Sigmoid colon (tissue), 7 donors: ENCODE results near the gene EGLN3. TPM values are rescaled to one million over a fixed set of nuclear protein-coding genes. Genes with fewer than 3 reads are reported as not detected.

Experiments
- DNase-seq: peaks from one replicate; pipeline ENCODE4 v3.0.0-alpha.2; 2019
- H3K27ac ChIP-seq, 4 donors: fragments of 200-600 bp; sonication (generic); one replicate each; pipeline ENCODE4 v1.5.1; 2016 to 2019; ENCODE audit warnings: mild to moderate bottlenecking in 1 of 4
- H3K27me3 ChIP-seq, 3 donors: fragments of 200-600 bp; sonication (generic); one replicate each; pipeline ENCODE4 v1.5.1; 2019; ENCODE audit warnings: mild to moderate bottlenecking in 1 of 3
- H3K36me3 ChIP-seq, 4 donors: fragments of 200-600 bp; sonication (generic); one replicate each; pipeline ENCODE4 v1.5.1; 2016 to 2019
- H3K4me1 ChIP-seq, 4 donors: fragments of 200-600 bp; sonication (generic); one replicate each; pipeline ENCODE4 v1.5.1; 2017 to 2019
- H3K4me3 ChIP-seq, 4 donors: fragments of 200-600 bp; sonication (generic); one replicate each; pipeline ENCODE4 v1.5.1; 2017 to 2019; ENCODE audit warnings: mild to moderate bottlenecking in 2 of 4, moderate library complexity in 1 of 4
- H3K9me3 ChIP-seq, 4 donors: fragments of 200-600 bp in 3 of 4; sonication (generic) in 3 of 4; one replicate each; pipeline versions ENCODE4 v1.5.1 to v1.6.1; 2013 to 2019
- CTCF ChIP-seq, 4 experiments: fragments of 450-650 bp in 3 of 4; fragments of 200-600 bp in 1 of 4; IDR thresholded peaks; one replicate each; pipeline ENCODE4 v1.5.1; 2016 to 2019; ENCODE audit warnings: antibody characterized with exemption in 4 of 4, mild to moderate bottlenecking in 3 of 4, moderate library complexity in 2 of 4
- EP300 ChIP-seq, 4 donors: sonication (generic); formaldehyde crosslinking; IDR thresholded peaks; one replicate each; pipeline ENCODE4 v1.6.1; 2017; ENCODE audit warnings: antibody characterized with exemption in 4 of 4
- POLR2A ChIP-seq, 2 donors: fragments of 450-650 bp; IDR thresholded peaks; one replicate each; pipeline ENCODE4 v1.6.1; 2016; ENCODE audit warnings: antibody characterized with exemption in 2 of 2, mild to moderate bottlenecking in 2 of 2, moderate library complexity in 2 of 2
- POLR2AphosphoS5 ChIP-seq, 4 donors: sonication (generic); formaldehyde crosslinking; IDR thresholded peaks; one replicate each; pipeline ENCODE4 v1.6.1; 2017; ENCODE audit warnings: antibody characterized with exemption in 4 of 4
- WGBS, 2 donors: extraction: QIAGEN DNeasy Blood & Tissue Kit; methylation state at CpG; one replicate each; pipeline ENCODE4 v1.1.7; 2013; 5-methylcytosine and 5-hydroxymethylcytosine counted together
- intact Hi-C: fragments of 100-400 bp; cut with DNase I; formaldehyde crosslinking; loops from one replicate; pipeline ENCODE4 v1.15.1; 2023
- polyA plus RNA-seq, 3 donors: library from polyadenylated mRNA; stranded (reverse); fragments of 200-250 nt; gene quantifications; one replicate each; pipeline ENCODE4 v1.2.3, GENCODE V29; 2013
- total RNA-seq, 4 donors: library from RNA; depleted of rRNA; stranded (reverse); fragments of >200 nt; gene quantifications; one replicate each; pipeline ENCODE4 v1.1.0, GENCODE V29; 2016
- donor health status: healthy with polysubstance abuse.
- donor health status: Bipolar disorder and iron deficiency.
- donor health status: healthy.

Gene EGLN3
- total and polyA plus RNA-seq, 7 donors, result 13.0 to 69.1 (median 18.5) TPM

DNA sequence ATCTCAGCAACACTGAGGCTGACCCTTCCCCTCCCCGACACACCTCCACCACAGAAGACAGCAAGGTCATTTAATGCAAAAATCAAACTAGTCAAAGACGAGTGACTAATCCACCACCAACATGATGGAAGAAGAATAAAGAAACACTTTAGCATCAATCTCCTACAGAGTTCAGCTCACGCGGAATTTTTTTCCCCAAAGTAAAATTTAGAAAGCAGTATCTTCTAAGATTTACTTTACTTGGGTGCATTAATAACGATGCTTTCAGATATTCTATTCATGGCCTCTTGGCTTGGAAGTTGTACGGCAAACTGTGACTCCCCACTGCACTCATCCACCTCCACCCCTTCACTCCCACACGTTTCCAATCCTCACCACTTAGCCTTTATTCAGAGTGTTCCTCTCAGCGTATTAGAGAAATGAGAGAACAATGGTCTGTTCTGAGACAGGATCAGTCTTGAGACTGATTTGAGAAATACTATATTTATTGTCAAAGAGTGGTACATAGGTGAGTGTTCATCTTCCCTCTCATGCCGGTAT, 1.9 kb downstream of the EGLN3 start:
- intact Hi-C loops, result no loop called here

DNA sequence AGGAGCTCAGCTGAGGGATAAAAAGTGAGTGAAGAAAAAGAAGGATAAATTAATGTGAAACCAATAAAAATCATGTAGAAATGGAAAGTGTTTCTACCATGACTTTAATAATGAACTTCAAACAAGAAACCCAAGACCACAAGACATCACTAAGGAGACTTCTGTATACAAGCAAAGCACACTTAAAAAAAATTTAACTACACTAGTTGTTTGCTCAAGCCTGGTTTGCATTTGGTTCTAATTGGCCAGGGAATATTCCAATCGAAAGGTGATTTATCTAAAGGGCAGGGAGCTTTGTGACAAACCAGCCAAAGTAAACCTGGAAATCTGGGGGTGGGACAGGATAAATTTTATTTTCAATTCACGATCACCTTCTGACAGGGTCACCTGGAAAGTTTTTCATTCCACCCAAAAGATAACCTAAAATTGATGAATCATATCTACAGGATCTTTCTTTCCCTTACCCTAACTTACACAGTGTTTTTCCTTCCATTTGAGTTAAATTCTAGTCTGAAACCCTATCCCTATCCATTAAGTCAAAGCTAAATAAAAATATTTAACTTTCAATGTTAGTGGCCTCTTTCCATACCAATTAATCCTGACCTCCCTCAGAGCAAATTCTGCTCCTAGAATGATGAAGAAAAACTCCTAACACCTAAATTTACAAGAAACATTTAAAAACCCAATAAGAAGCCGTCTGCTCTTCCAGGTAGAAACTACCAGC, 2.6 kb downstream of the EGLN3 start:
- intact Hi-C loops, result no loop called here
- TF ChIP-seq POLR2AphosphoS5 (IDR thresholded peaks at IDR 0.05), result no peak
- TF ChIP-seq CTCF (IDR thresholded peaks at IDR 0.05), result no peak
- no peak for TF ChIP-seq POLR2A (IDR thresholded peaks at IDR 0.05)
- no peak for TF ChIP-seq EP300 (IDR thresholded peaks at IDR 0.05)
- Histone ChIP-seq H3K4me3 (peak overlapping the region in 3 of 4 donors; percentile 63 to 83 (median 77)), H3K36me3 (no peaks in the 10 kb centered on the region), H3K9me3 (no peaks in the 10 kb centered on the region), H3K4me1 (peaks cover 0 to 60% (median 38%) of the 10 kb centered on the region in 4 donors), H3K27me3 (no peaks in the 10 kb centered on the region), H3K27ac (peak overlapping the region; percentile 79 to 88 (median 85))
- no peak for DNase-seq
- 17 to 68% methylated on average over 3 of the region's 3 CpGs for WGBS, 2 donors

More for the DNA sequence above, 1.9 kb downstream of the EGLN3 start:
- Histone ChIP-seq H3K36me3 (no peaks in the 10 kb centered on the region), H3K27me3 (no peaks in the 10 kb centered on the region), H3K4me3 (peak overlapping the region; percentile 63 to 83 (median 78)), H3K4me1 (peaks cover 0 to 54% (median 33%) of the 10 kb centered on the region in 4 donors), H3K27ac (peak overlapping the region; percentile 79 to 88 (median 85)), H3K9me3 (no peaks in the 10 kb centered on the region)
- DNase-seq, result no peak
- 29 to 65% methylated on average over 9 of the region's 9 CpGs for WGBS, 2 donors
- TF ChIP-seq POLR2A (IDR thresholded peaks at IDR 0.05) (no peak), POLR2AphosphoS5 (IDR thresholded peaks at IDR 0.05) (no peak), CTCF (IDR thresholded peaks at IDR 0.05) (no peak), EP300 (IDR thresholded peaks at IDR 0.05) (no peak)

DNA sequence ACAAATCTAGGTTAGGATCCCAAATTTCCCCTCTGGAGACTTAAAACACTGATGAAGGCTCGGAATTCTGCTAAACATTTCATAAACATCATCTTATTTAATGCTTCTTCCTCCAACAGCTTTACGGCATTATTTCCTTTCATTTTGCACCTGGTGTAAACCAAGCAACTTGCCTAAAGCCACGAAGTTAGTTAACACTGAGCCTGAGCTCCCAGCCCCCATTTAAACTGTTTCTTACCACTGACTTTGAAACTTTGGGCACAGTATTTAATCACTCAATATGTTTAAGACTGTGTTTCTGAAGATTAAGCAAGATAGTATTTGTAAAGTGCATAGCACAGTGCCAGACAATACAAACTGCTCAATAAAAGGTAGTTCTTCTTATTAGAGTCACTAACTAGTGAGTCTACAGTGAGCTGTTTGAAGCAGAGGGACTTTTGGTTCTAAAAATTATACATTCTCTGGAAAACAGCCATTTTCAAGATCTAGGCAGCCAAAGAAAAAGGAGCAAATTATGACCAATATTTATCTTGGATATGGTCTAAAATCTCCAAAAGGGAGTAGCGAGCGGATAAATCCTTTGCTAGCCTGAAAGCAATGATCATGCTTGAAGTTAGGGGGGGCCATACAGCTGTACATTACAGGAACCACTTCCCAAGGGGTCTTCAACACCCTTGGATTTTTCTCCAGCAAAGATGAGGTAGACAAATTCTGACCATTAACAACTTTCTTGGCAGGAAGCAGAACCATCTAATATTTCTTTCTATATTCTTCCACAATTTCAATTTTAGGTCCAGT, 4.0 kb downstream of the EGLN3 start:
- intact Hi-C loops, result no loop called here
- no peak for DNase-seq
- H3K4me3 ChIP-seq, result peak overlapping the region in 2 of 4 donors; percentile 7 to 23
- H3K36me3 ChIP-seq, result no peaks in the 10 kb centered on the region
- TF ChIP-seq POLR2AphosphoS5 (IDR thresholded peaks at IDR 0.05), result no peak
- TF ChIP-seq CTCF (IDR thresholded peaks at IDR 0.05), result no peak
- no peak for TF ChIP-seq POLR2A (IDR thresholded peaks at IDR 0.05)
- TF ChIP-seq EP300 (IDR thresholded peaks at IDR 0.05), result no peak
- no peaks in the 10 kb centered on the region for H3K27me3 ChIP-seq
- H3K9me3 ChIP-seq, result no peaks in the 10 kb centered on the region
- 43 to 44% methylated on average over 5 of the region's 5 CpGs for WGBS, 2 donors
- H3K27ac ChIP-seq, result peak overlapping the region; percentile 34 to 85 (median 44)
- peaks cover 0 to 74% (median 46%) of the 10 kb centered on the region in 4 donors for H3K4me1 ChIP-seq

DNA sequence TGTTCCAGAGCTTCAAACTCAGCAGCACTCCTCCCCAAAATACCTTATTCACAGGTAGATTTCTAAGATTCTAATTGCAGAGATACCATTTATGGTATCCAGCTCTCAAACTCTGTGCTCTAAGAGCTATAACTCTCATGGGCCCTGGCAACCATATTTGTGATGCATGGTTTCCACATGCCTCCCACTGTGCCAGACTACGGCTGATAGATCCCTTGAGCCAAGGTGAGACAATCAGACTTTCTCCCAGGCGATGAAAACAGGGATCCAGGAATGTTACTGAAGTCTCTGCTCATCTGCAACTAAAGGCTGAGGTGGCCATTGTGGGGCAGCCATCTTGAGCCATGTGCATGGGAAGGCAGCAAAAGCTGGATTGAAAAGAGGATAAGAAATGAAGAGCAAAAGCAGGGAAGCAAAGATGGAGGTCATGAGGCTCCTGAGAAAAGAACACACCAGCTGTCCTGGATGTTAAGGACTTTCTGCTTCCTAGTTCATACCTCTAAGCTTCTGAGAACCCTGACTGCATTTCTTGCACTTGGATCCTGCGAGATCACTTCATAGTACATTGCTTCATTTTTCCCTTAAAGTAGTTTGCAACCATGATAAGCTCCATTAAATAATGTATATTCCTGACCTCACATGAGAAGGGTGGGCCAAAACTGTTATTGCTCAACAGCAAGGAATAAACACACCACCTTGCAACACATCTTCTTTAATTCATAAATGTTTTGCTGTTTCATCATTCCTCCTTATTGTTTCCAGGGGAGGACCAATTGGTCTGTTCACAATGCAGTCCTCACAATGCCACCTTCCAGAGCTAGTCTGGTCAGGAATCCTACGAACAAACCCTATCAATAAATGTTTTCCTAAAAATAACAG, 5.4 kb downstream of the EGLN3 start:
- WGBS, 2 donors, result 88 to 94% methylated on average over 4 of the region's 4 CpGs
- peaks cover 0 to 80% (median 55%) of the 10 kb centered on the region in 4 donors for H3K4me1 ChIP-seq
- intact Hi-C loops, result no loop called here

More for the DNA sequence above, 5.4 kb downstream of the EGLN3 start:
- DNase-seq, result no peak
- H3K27me3 ChIP-seq, result no peaks in the 10 kb centered on the region
- TF ChIP-seq CTCF (IDR thresholded peaks at IDR 0.05), result no peak
- no peak for TF ChIP-seq EP300 (IDR thresholded peaks at IDR 0.05)
- no peak for TF ChIP-seq POLR2A (IDR thresholded peaks at IDR 0.05)
- TF ChIP-seq POLR2AphosphoS5 (IDR thresholded peaks at IDR 0.05), result no peak
- no peaks in the 10 kb centered on the region for H3K9me3 ChIP-seq
- H3K36me3 ChIP-seq, result no peaks in the 10 kb centered on the region
- H3K4me3 ChIP-seq, result no peak overlapping the region
- peak overlapping the region in 3 of 4 donors; percentile 11 to 85 (median 44) for H3K27ac ChIP-seq
